ENCODE results near the gene CSRP2.

The CSRP2 gene

GRCh38 chr12:76891609-76892008 lies 12.8 kb upstream of the CSRP2 start:
- no peak for DNase-seq (ENCODE audit: low read depth)

GRCh38 chr12:76890151-76891143 lies 11.6 kb upstream of the CSRP2 start:
- DNase-seq (ENCODE audit: low read depth), result no peak

- no peak for DNase-seq (ENCODE audit: low read depth)
Observed at GRCh38 chr12:76888775-76889174, 10.0 kb upstream of the CSRP2 start.

GRCh38 chr12:76883811-76884210 lies 5.0 kb upstream of the CSRP2 start:
- DNase-seq (ENCODE audit: low read depth), result no peak

- DNase-seq (ENCODE audit: low read depth), result no peak
Observed at GRCh38 chr12:76883151-76883550, 4.3 kb upstream of the CSRP2 start.

- no peak for DNase-seq (ENCODE audit: low read depth)
Observed at GRCh38 chr12:76882367-76882766, 3.5 kb upstream of the CSRP2 start.

- no peak for DNase-seq (ENCODE audit: low read depth)
Observed at GRCh38 chr12:76881142-76881541, 2.3 kb upstream of the CSRP2 start.

GRCh38 chr12:76880519-76881023 lies 1.8 kb upstream of the CSRP2 start:
- no peak for DNase-seq (ENCODE audit: low read depth)

GRCh38 chr12:76879710-76880518 lies 1.1 kb upstream of the CSRP2 start:
- DNase-seq (ENCODE audit: low read depth), result no peak

- DNase-seq (ENCODE audit: low read depth), result no peak
Observed at GRCh38 chr12:76878099-76878898, 520 bp downstream of the CSRP2 start.

- DNase-seq (ENCODE audit: low read depth), result no peak
Observed at GRCh38 chr12:76876696-76877229, 2.1 kb downstream of the CSRP2 start.

- DNase-seq (ENCODE audit: low read depth), result no peak
Observed at GRCh38 chr12:76874491-76875190, 4.2 kb downstream of the CSRP2 start.

- no peak for DNase-seq (ENCODE audit: low read depth)
Observed at GRCh38 chr12:76874027-76874426, 4.8 kb downstream of the CSRP2 start.

GRCh38 chr12:76872415-76872814 lies 6.4 kb downstream of the CSRP2 start:
- DNase-seq (ENCODE audit: low read depth), result no peak

GRCh38 chr12:76871742-76872141 lies 7.1 kb downstream of the CSRP2 start:
- no peak for DNase-seq (ENCODE audit: low read depth)

GRCh38 chr12:76871082-76871481 lies 7.7 kb downstream of the CSRP2 start:
- DNase-seq (ENCODE audit: low read depth), result no peak

- DNase-seq (ENCODE audit: low read depth), result no peak
Observed at GRCh38 chr12:76866726-76867125, 12.1 kb downstream of the CSRP2 start.

GRCh38 chr12:76866151-76866567 lies 12.7 kb downstream of the CSRP2 start:
- no peak for DNase-seq (ENCODE audit: low read depth)

- no peak for DNase-seq (ENCODE audit: low read depth)
Observed at GRCh38 chr12:76864791-76865400, 13.9 kb downstream of the CSRP2 start.

GRCh38 chr12:76863837-76864236 lies 15.0 kb downstream of the CSRP2 start:
- DNase-seq (ENCODE audit: low read depth), result no peak
